ENCODE data around the gene DCAF8L2. TPM values are rescaled to one million over a fixed set of nuclear protein-coding genes. Genes with fewer than 3 reads are reported as not detected.
"Not testable (repeated sequence)": the region's sequence is repeated elsewhere in the genome, so short reads cannot be mapped to it uniquely, and the experiment has no call there.

DCAF8L2 gene
- not detected for polyA plus RNA-seq
- long read RNA-seq, donor 1 = 0 reads
- long read RNA-seq, donor 2 = 0 reads
- long read RNA-seq, donor 3 = 0 reads
- long read RNA-seq, donor 4 = 0 reads
- long read RNA-seq, donor 5 = 0 reads
- long read RNA-seq, donor 6 = 0 reads
- long read RNA-seq, donor 7 = 0 reads
- long read RNA-seq, donor 8 = 0 reads
- long read RNA-seq, donor 9 = 0 reads
- long read RNA-seq, donor 10 = 0 reads

DNA sequence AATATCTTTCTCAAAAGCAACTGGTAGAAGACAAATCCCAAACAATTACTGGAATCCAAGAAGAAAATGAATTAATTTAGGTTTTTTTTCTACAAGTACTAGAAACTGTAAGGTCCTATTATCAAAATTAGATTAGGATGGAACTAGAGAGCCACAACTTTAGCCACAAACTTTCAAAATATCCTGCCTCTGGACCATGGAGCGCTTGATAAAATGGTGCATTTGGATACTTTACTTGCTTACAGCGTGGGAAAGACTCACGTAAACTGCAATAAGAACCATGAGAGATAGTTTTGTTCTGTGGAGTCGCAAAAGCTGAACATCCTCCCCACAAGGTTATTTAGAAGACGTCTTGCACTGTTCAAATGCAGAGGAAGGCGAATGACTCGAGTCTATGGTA is at the start of gene DCAF8L2:
TSS of gene DCAF8L2 (plus strand) at position 301 of the 400 bp plus-strand sequence. CDS start 156,552 bp downstream, outside the sequence.
- Histone ChIP-seq H3K4me1 (ENCODE audit: control insufficient read depth in 3 of 3, insufficient read depth in 2 of 3, low read depth in 1 of 3, low read length in 2 of 3) (no peaks in the 10 kb centered on the region), H3K27ac (ENCODE audit: low read depth in 1 of 3, low read length in 2 of 3) (no peak within 1 kb of the TSS), H3K27me3 (ENCODE audit: control insufficient read depth in 3 of 3, insufficient read depth in 3 of 3, low read length in 3 of 3) (no peaks in the 10 kb centered on the region), H3K4me3 (ENCODE audit: low read depth in 1 of 3, low read length in 3 of 3) (no peak within 1 kb of the TSS), H3K9me3 (ENCODE audit: control insufficient read depth in 2 of 2, insufficient read depth in 1 of 2, low read depth in 1 of 2, low read length in 1 of 2) (no peaks in the 10 kb centered on the region), H3K36me3 (ENCODE audit: control insufficient read depth in 3 of 3, insufficient read depth in 2 of 3, low read depth in 1 of 3, low read length in 3 of 3) (no peaks in the 10 kb centered on the region)
- WGBS, 3 donors = 61 to 84% (median 80%) methylated on average over 7 of the region's 7 CpGs
- no peak for FAIRE-seq
- no peak for DNase-seq

DNA sequence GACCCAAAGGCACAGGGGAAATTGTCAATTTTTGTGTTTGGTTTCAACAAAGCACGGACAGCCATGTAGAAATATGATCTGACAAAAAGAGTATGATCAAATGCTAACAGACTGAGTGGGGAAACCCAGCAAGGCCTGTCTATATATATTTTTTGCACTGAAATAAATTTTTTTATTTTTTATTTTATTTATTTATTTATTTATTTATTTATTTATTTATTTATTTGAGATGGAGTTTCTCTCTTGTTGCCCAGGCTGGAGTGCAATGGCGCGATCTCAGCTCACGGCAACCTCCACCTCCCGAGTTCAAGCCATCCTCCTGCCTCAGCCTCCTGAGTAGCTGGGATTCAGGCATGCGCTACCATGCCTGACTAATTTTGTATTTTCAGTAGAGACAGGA is 49.0 kb upstream of the DCAF8L2 start:
- not testable (repeated sequence) for FAIRE-seq

DNA sequence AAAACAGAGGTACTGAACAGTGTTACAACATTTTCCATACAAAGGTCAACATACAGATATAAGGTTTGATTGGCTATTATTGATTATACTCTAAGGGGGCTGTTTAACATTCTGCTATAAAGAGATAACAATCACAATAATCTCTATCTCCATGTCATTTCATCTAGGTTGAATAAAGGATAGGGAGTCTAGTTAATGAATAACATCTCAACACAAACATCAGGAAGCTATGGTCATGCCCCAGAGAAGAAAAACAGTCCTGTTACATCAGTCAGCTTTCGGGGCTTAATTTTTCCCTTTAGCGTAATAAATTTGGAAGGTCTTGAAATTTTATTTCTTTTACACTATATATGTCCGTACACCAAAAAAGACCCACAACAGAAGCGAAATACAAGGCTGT is 41.5 kb upstream of the DCAF8L2 start:
- 62 to 82% (median 69%) methylated on average over 4 of the region's 4 CpGs for WGBS, 3 donors
- no peaks in the 10 kb centered on the region for H3K36me3 ChIP-seq (ENCODE audit: control insufficient read depth in 3 of 3, insufficient read depth in 2 of 3, low read depth in 1 of 3, low read length in 3 of 3)
- peaks cover 0 to 2% of the 10 kb centered on the region in 2 donors for H3K9me3 ChIP-seq (ENCODE audit: control insufficient read depth in 2 of 2, insufficient read depth in 1 of 2, low read depth in 1 of 2, low read length in 1 of 2)
- no peak overlapping the region for H3K4me3 ChIP-seq (ENCODE audit: low read depth in 1 of 3, low read length in 3 of 3)
- no peaks in the 10 kb centered on the region for H3K27me3 ChIP-seq (ENCODE audit: control insufficient read depth in 3 of 3, insufficient read depth in 3 of 3, low read length in 3 of 3)
- FAIRE-seq = no peak
- no peak for DNase-seq
- no peaks in the 10 kb centered on the region for H3K4me1 ChIP-seq (ENCODE audit: control insufficient read depth in 3 of 3, insufficient read depth in 2 of 3, low read depth in 1 of 3, low read length in 2 of 3)
- no peak overlapping the region for H3K27ac ChIP-seq (ENCODE audit: low read depth in 1 of 3, low read length in 2 of 3)

More for the DNA sequence above, 49.0 kb upstream of the DCAF8L2 start:
- not testable (repeated sequence) for H3K36me3 ChIP-seq (ENCODE audit: control insufficient read depth in 3 of 3, insufficient read depth in 2 of 3, low read depth in 1 of 3, low read length in 3 of 3); H3K4me1 ChIP-seq (ENCODE audit: control insufficient read depth in 3 of 3, insufficient read depth in 2 of 3, low read depth in 1 of 3, low read length in 2 of 3); H3K27me3 ChIP-seq (ENCODE audit: control insufficient read depth in 3 of 3, insufficient read depth in 3 of 3, low read length in 3 of 3); DNase-seq; H3K4me3 ChIP-seq (ENCODE audit: low read depth in 1 of 3, low read length in 3 of 3); H3K9me3 ChIP-seq (ENCODE audit: control insufficient read depth in 2 of 2, insufficient read depth in 1 of 2, low read depth in 1 of 2, low read length in 1 of 2); H3K27ac ChIP-seq (ENCODE audit: low read depth in 1 of 3, low read length in 2 of 3)
- WGBS, 3 donors = 87 to 96% (median 93%) methylated on average over 6 of the region's 6 CpGs

DNA sequence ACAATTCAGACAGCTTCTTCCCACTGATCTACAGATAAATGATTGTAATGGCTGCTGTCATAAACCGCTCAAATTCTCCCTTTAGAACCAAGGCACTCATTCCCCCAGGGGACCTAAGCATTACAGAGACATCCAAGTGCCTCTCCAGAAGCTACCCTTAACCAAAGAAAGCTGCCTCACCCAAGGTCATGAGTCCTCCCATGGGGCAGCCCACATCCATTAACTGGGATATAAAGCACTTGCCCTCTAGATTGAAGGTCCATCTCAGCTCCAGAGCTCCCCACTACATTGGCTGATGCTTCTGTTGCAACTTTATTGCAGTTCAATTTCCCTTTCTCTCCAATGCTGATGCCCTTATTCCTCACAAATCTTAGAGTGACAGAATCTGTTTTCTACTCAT is 40.5 kb upstream of the DCAF8L2 start:
- FAIRE-seq (no peak), DNase-seq (peak in 1 of 2 donors; percentile 34)
- Histone ChIP-seq H3K27ac (ENCODE audit: low read depth in 1 of 3, low read length in 2 of 3) (no peak overlapping the region), H3K9me3 (ENCODE audit: control insufficient read depth in 2 of 2, insufficient read depth in 1 of 2, low read depth in 1 of 2, low read length in 1 of 2) (peaks cover 0 to 2% of the 10 kb centered on the region in 2 donors), H3K36me3 (ENCODE audit: control insufficient read depth in 3 of 3, insufficient read depth in 2 of 3, low read depth in 1 of 3, low read length in 3 of 3) (no peaks in the 10 kb centered on the region), H3K4me1 (ENCODE audit: control insufficient read depth in 3 of 3, insufficient read depth in 2 of 3, low read depth in 1 of 3, low read length in 2 of 3) (no peaks in the 10 kb centered on the region), H3K4me3 (ENCODE audit: low read depth in 1 of 3, low read length in 3 of 3) (no peak overlapping the region), H3K27me3 (ENCODE audit: control insufficient read depth in 3 of 3, insufficient read depth in 3 of 3, low read length in 3 of 3) (no peaks in the 10 kb centered on the region)
- WGBS, 3 donors = 25 to 67% (median 63%) methylated on average over 1 of the region's 1 CpG

DNA sequence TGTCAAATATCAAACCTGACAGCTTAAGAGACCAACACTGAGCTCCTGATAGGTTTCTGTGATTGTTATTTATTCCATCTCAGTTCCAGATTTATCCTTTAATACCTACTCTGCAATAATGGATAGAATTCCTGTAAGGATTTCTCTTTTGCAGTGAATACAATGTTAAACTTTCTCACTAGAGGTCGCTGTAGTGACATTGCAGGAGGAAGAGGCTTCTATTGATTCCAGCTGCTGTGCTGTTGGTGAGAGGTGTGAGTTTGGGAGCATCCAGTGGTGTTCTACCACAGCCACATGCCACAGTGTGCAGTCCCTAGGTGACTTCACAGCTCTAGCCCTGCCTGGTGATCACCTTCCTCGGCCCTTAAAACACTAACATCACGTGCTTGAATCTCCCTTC is 34.6 kb upstream of the DCAF8L2 start:
- Histone ChIP-seq H3K4me3 (ENCODE audit: low read depth in 1 of 3, low read length in 3 of 3) (no peak overlapping the region), H3K27me3 (ENCODE audit: control insufficient read depth in 3 of 3, insufficient read depth in 3 of 3, low read length in 3 of 3) (no peaks in the 10 kb centered on the region), H3K27ac (ENCODE audit: low read depth in 1 of 3, low read length in 2 of 3) (no peak overlapping the region), H3K9me3 (ENCODE audit: control insufficient read depth in 2 of 2, insufficient read depth in 1 of 2, low read depth in 1 of 2, low read length in 1 of 2) (no peaks in the 10 kb centered on the region), H3K4me1 (ENCODE audit: control insufficient read depth in 3 of 3, insufficient read depth in 2 of 3, low read depth in 1 of 3, low read length in 2 of 3) (no peaks in the 10 kb centered on the region), H3K36me3 (ENCODE audit: control insufficient read depth in 3 of 3, insufficient read depth in 2 of 3, low read depth in 1 of 3, low read length in 3 of 3) (no peaks in the 10 kb centered on the region)
- peak; percentile 8 to 37 for DNase-seq
- FAIRE-seq = no peak
- 15 to 49% (median 49%) methylated on average over 3 of the region's 3 CpGs for WGBS, 3 donors

DNA sequence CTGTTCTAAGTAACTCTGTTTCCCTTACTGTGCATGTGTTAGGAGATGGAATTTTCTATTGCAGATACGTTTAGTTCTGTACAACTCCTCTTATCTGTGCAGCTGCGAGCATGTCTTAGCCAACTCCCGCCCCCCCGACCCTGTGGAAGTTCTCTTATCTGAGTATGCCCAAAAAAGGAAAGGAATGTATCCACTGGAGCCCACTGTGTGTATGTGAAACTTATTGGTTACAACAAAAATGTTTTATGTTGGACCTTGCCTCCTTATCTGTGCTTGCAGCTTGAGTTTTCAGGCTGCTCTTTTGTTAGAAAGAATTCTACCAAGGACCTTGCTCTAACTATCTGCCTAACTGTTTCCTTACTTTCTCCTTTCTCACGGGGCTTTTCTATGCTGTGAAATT is 24.2 kb upstream of the DCAF8L2 start:
- 1 to 20% (median 12%) methylated on average over 4 to 5 of the region's 5 CpGs for whole genome bisulfite sequencing, 3 donors
- Histone ChIP-seq H3K4me1 (ENCODE audit: control insufficient read depth in 3 of 3, insufficient read depth in 2 of 3, low read depth in 1 of 3, low read length in 2 of 3) (no peaks in the 10 kb centered on the region), H3K9me3 (ENCODE audit: control insufficient read depth in 2 of 2, insufficient read depth in 1 of 2, low read depth in 1 of 2, low read length in 1 of 2) (peaks cover 0 to 4% of the 10 kb centered on the region in 2 donors), H3K4me3 (ENCODE audit: low read depth in 1 of 3, low read length in 3 of 3) (no peak overlapping the region), H3K27me3 (ENCODE audit: control insufficient read depth in 3 of 3, insufficient read depth in 3 of 3, low read length in 3 of 3) (no peaks in the 10 kb centered on the region), H3K36me3 (ENCODE audit: control insufficient read depth in 3 of 3, insufficient read depth in 2 of 3, low read depth in 1 of 3, low read length in 3 of 3) (no peaks in the 10 kb centered on the region), H3K27ac (ENCODE audit: low read depth in 1 of 3, low read length in 2 of 3) (peak overlapping the region in 1 of 3 donors; percentile 66)
- FAIRE-seq = no peak
- peak; percentile 0 to 77 for DNase-seq

DNA sequence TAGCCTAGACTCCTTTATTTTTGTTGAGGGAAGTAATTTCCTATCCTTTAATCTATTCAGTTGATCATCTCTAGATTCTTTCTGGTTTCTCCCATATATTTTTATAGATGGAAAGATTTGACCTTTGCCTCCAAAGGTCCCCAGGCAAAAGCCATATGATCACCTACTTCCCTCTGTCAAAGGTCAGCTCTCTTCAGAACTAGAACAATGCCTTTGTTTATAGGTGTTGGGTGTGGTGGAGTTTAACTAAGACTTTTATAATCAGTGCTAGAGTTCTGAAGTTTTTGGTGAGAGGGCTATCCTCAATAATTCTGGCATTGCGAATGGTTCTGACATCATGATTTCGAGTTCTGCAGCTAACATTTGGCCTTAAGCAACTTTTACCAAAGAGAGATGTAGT is 19.0 kb upstream of the DCAF8L2 start:
- Histone ChIP-seq H3K4me1 (ENCODE audit: control insufficient read depth in 3 of 3, insufficient read depth in 2 of 3, low read depth in 1 of 3, low read length in 2 of 3) (no peaks in the 10 kb centered on the region), H3K27me3 (ENCODE audit: control insufficient read depth in 3 of 3, insufficient read depth in 3 of 3, low read length in 3 of 3) (no peaks in the 10 kb centered on the region), H3K9me3 (ENCODE audit: control insufficient read depth in 2 of 2, insufficient read depth in 1 of 2, low read depth in 1 of 2, low read length in 1 of 2) (no peaks in the 10 kb centered on the region), H3K36me3 (ENCODE audit: control insufficient read depth in 3 of 3, insufficient read depth in 2 of 3, low read depth in 1 of 3, low read length in 3 of 3) (no peaks in the 10 kb centered on the region), H3K27ac (ENCODE audit: low read depth in 1 of 3, low read length in 2 of 3) (no peak overlapping the region), H3K4me3 (ENCODE audit: low read depth in 1 of 3, low read length in 3 of 3) (no peak overlapping the region)
- DNase-seq (peak; percentile 5 to 19), FAIRE-seq (no peak)
- WGBS, 3 donors = 32 to 56% (median 39%) methylated on average over 2 of the region's 2 CpGs

DNA sequence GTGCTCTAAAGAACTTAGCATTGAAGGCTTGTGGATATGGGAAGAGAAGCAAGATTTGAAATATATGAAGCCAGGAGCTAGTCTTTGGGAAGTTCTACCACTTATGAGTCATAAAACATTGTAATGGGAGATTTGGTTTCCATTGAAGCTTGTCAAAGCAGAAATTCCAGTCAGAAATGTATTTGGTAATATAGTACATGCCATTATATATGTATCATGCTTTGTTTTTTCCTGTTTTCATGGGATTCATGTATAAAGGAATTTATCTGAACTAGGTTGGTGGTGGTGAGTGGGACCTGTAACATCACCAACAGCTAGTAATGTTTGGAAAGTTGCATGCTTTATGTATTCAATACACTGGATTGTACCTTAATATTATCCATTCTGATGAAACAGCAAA is 14.6 kb upstream of the DCAF8L2 start:
- H3K27me3 ChIP-seq (ENCODE audit: control insufficient read depth in 3 of 3, insufficient read depth in 3 of 3, low read length in 3 of 3) = no peaks in the 10 kb centered on the region
- no peaks in the 10 kb centered on the region for H3K36me3 ChIP-seq (ENCODE audit: control insufficient read depth in 3 of 3, insufficient read depth in 2 of 3, low read depth in 1 of 3, low read length in 3 of 3)
- FAIRE-seq = no peak
- no peak for DNase-seq
- H3K4me3 ChIP-seq (ENCODE audit: low read depth in 1 of 3, low read length in 3 of 3) = no peak overlapping the region
- no peak overlapping the region for H3K27ac ChIP-seq (ENCODE audit: low read depth in 1 of 3, low read length in 2 of 3)
- no peaks in the 10 kb centered on the region for H3K9me3 ChIP-seq (ENCODE audit: control insufficient read depth in 2 of 2, insufficient read depth in 1 of 2, low read depth in 1 of 2, low read length in 1 of 2)
- no peaks in the 10 kb centered on the region for H3K4me1 ChIP-seq (ENCODE audit: control insufficient read depth in 3 of 3, insufficient read depth in 2 of 3, low read depth in 1 of 3, low read length in 2 of 3)

DNA sequence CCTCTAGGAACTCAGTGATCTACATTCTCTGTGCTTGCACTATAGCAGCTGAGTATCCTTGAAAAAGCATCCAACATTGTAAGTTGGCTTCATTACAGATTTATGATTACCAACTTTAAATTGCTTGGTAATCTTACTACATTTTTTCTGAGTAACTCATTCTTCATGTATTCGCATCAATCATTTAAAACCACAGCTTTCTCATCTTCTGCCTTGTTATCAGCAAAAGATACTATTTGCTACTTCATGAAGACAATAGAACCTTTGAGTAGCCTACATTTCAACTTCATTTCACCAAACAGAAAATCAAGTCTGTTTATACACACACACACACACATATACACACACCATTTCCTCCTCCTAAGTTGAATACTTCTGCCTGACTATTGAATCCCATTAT is 6.2 kb upstream of the DCAF8L2 start:
- DNase-seq (no peak), FAIRE-seq (no peak)
- no peaks in the 10 kb centered on the region for H3K27me3 ChIP-seq (ENCODE audit: control insufficient read depth in 3 of 3, insufficient read depth in 3 of 3, low read length in 3 of 3)
- 86 to 92% (median 86%) methylated on average over 1 of the region's 1 CpG for WGBS, 3 donors
- no peaks in the 10 kb centered on the region for H3K4me1 ChIP-seq (ENCODE audit: control insufficient read depth in 3 of 3, insufficient read depth in 2 of 3, low read depth in 1 of 3, low read length in 2 of 3)
- H3K36me3 ChIP-seq (ENCODE audit: control insufficient read depth in 3 of 3, insufficient read depth in 2 of 3, low read depth in 1 of 3, low read length in 3 of 3) = no peaks in the 10 kb centered on the region
- H3K9me3 ChIP-seq (ENCODE audit: control insufficient read depth in 2 of 2, insufficient read depth in 1 of 2, low read depth in 1 of 2, low read length in 1 of 2) = no peaks in the 10 kb centered on the region
- H3K4me3 ChIP-seq (ENCODE audit: low read depth in 1 of 3, low read length in 3 of 3) = no peak overlapping the region
- H3K27ac ChIP-seq (ENCODE audit: low read depth in 1 of 3, low read length in 2 of 3) = no peak overlapping the region

Data from small intestine (tissue), 16 donors.